Left kidney (tissue), 2 donors: ENCODE results near the gene PDE3A. TPM values are rescaled to one million over a fixed set of nuclear protein-coding genes. Genes with fewer than 3 reads are reported as not detected.
"Not testable (repeated sequence)": the region's sequence is repeated elsewhere in the genome, so short reads cannot be mapped to it uniquely, and the experiment has no call there.

Source experiments
- DNase-seq: peaks from one replicate; pipeline ENCODE4 v3.0.0-alpha.2; 2013
- polyA plus RNA-seq: library from polyadenylated mRNA; unstranded; fragments of 120-200 nt; gene quantifications from one replicate; pipeline ENCODE4 v1.2.1, GENCODE V29; 2013; ENCODE audit not compliant: insufficient read length

PDE3A gene
- polyA plus RNA-seq, 1 donor = 26.8 TPM

DNA sequence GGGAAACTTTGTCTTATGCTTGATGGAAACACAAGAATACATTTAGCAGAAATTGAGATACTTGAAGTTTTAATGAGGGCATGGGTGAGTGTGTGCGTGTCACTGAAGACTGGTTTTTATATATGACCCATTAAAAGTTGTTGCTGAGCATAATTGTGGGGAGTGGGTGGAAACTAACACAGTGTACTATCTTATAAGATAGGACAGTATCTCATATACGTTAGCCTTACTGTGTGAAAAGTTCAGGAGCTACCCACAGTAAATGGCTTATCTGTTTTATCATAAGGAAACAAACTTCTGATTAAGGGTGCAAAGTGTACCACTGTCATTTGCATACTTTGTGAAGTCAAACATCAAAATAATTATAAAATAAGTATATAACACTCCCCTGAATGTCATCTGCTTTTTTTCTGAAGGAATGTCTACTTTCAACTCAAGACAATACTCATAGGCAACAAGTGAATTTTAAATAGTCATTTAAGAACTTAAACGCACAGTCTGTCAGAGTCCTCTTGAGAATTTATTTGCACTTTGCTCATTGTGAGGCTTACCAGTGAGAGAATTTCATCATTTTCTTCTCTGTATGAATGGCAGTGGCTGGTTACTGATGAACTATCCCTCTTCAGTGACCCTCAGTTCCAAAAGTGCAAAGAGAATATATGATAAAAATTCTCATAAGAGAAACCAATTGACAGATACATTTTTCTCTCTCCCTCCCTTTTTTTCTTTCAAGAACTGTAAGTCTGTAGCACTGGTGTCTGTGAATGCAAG lies 4.2 kb downstream of the PDE3A start:
- no peak for DNase-seq

DNA sequence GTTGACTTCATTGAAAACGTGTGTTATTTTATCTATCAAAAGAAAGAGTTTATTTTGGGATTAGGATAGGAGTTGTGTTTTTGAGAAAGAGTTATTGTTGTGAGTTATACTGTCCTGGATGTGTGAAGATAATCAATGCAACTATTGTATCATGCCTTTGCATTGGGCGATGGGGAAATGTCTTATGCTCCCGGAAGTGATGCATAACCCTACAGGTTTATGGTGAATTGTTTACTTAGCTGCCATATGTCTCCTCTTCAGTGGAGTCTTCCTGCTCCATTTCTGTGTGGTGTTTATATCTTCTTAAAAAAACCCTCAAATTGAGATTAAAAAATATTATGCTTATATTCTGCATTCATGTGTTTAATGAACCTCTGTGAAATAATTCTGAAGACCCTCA lies 6.5 kb downstream of the PDE3A start:
- no peak for DNase-seq

DNA sequence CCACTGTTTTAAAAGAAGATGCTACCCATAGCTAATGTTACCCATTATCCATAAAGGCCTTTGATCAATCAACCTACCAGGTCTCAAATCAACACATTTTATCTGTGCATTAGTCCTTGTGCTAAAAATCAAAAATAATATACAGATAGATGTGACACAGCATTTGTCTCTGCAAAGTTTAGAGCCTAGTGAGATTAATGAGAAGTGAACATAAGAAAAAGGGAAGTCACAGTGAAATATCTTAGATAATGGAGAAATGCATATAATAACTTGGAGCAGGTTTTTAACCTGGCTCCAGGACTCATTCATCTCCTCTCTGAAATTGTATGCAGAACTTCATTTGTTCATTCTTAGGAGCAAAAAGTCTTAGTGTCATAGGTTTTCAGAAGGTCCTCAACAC lies 7.2 kb downstream of the PDE3A start:
- DNase-seq = no peak

DNA sequence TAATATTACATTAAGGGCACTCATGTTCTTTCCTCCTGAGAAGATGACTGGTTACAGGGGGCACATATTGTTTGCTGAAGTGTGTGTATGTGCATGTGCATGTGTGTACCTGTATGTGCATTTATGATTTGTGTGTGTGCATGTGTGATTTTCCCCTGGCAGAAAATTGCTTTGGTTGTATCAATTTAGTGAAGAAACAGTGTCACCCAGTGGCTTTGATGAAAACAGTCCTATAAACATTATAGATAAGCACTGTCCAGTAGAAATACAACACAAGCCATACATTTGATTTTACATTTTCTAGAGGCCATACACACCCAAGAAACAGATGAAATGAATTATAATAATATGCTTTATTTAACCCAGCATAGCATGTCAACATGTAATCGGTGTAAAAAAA lies 8.6 kb downstream of the PDE3A start:
- DNase-seq = no peak

DNA sequence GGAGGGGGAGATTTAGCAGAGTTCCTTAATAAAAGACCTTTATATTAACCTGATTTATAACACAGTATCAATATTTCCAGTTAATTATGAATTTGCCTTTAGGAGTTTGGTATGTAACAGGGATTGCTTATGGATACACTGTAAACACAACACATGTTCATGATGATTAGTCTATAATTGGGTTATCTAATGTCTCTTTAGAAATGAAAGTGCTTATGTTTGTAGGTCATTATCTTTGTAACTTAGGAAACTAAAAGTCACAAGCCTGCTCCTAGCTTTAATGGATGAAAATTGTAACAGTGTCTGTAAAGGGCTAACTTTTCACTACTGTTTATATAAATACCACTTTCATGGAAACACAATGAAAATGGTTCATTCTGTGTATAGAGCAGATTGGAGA lies 9.4 kb downstream of the PDE3A start:
- DNase-seq = no peak

DNA sequence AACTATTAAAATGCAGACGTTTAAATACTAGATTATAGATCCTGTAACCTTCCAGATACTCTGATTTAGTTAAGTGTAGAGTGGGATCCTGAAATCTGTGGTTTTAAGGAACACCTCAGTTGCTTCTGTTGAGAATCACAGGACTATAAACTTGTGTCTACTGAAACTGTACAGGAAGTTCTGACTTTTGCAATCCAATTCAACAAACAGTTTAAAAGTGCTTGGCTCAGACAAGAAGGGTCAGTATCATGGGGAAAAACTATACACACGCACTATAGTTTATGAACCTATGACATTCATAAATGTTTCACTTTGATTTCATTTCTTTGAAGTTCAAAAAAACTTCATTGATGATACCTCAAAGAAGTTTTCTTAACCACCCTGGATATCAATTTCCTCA lies 13.8 kb downstream of the PDE3A start:
- no peak for DNase-seq

DNA sequence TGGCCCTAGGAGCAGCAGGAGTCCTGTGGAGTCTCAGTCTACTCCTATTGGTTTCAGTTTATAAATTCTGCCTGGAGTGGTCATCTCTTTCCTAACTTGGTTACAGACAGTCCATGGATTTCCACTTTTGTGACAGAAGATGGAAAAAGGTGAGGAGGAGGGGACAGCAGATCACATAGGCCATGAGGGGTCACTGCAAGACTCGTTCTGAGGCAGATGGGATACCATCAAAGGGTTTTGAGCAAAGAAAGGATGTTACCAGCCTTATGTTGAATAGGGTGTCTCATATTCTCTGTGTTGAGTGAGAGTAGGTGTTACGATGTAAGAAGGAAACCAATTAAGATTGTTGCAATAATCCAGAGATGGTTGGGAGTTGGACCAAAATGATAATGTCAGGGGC lies 15.3 kb downstream of the PDE3A start:
- DNase-seq = no peak

DNA sequence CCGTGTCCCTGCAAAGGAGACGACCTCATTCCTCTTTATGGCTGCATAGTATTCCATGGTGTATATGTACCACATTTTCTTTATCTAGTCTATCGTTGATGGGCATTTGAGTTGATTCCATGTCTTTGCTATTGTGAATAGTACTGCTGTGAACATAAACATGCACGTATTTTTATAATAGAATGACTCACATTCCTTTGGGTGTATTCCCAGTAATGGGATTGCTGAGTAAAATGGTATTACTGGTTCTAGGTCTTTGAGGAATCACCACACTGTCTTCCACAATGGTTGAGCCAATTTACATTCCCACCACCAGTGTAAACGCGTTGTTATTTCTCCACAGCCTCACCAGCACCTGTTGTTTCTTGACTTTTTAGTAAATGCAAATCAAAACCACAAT lies 16.5 kb downstream of the PDE3A start:
- not testable (repeated sequence) for DNase-seq

DNA sequence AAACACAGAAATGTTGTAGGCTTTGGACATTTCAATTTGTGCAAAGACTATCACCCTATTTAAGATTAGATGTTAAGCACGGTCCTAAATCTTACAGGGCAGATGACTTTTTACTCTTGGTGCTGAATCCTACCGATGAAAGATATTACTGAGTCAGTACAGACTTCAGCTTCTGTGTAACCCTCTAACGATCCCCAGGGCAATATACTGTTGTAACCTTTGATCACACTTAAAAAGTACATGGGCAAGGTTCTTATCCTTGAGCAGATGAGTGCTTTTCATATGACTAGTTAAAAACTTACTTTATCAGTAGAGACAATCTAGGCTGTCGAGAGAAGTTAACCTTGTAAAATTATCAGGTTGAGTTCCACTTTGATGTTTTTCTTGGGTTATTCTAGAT lies 22.5 kb downstream of the PDE3A start:
- no peak for DNase-seq

DNA sequence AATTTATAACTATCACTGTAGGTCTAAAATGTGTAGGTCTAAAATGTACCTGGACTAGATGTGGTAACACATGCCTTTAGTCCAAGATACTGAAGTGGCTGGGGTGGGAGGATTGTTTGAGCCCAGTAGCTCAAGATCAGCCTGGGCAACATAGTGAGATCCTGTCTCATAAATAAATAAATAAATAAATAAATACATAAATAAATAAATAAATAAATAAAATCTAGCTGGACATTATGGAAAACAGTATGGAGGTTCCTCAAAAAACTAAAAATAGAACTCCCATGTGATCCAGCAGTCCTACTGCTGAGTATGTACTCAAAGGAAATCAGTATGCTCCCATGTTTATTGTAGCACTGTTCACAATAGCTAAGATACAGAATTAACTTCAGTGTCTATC lies 24.0 kb downstream of the PDE3A start:
- no peak for DNase-seq

DNA sequence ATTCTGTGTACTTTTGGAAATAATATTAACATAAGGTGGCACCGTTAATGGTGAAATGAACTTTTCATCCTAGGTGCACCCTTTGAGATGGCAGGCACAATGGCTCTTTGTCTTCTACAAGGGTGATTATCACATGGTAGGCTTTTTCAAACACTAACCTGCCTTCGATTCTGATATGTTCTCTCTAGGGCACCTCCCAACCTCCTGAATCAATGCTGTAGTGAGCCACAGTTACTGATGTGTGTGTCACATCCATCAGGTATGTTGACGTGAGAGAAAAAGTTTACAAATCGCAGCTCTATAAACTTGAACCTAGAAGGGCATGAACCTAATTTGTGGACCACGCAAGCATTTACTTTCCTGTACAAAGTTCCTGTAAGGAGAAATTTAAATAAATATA lies 25.4 kb downstream of the PDE3A start:
- no peak for DNase-seq

DNA sequence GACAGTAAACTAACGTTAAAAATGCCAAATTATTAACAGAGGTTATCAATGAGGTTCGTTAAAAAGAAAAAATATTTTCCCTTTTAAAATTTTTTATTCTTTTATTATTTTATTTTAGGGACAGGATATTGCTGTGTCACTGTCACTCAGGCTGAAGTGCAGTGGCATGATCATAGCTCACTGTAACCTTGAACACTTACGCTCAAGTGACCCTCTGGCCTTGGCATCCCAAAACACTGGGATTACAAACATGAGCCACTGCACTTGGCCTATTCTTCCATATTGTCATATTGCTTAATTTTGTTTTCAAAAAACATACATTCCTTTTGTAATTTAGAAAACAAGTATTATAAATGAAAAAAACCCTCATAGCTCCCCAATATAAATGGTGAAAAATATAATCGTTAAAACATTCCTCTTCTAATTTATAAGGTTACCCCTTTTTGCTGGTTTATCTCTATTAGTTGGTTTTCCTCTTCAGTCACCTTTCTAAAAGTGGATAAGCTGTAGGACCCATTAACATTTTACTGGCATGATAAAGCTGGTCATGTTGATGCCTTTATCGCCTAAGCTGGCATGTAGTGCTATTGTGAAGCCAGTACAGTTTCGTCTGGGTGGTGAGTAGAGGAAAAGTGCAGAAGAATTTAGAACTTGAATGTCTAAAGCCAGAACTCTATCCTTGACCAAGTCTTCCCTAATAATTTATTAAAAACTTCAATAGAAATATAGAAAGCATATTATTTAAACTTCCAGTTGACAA lies 27.6 kb downstream of the PDE3A start:
- no peak for DNase-seq

DNA sequence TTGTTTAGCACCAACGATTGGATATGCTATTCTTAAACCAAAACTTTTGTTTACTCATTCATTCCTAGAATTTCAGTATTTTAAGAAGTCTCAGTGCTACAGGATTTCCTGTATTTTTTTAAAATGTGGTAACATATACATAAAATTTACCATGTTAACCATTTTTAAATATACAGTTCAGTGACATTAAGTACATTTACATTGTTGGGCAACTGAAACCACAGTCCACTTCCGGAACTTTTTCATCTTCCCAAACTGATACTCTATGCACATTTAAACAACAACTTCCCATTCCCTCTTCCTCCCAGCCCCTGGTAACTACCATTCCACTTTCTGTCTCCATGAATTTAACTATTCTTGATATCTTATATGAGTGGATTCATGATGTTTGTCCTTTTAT lies 30.3 kb downstream of the PDE3A start:
- no peak for DNase-seq

DNA sequence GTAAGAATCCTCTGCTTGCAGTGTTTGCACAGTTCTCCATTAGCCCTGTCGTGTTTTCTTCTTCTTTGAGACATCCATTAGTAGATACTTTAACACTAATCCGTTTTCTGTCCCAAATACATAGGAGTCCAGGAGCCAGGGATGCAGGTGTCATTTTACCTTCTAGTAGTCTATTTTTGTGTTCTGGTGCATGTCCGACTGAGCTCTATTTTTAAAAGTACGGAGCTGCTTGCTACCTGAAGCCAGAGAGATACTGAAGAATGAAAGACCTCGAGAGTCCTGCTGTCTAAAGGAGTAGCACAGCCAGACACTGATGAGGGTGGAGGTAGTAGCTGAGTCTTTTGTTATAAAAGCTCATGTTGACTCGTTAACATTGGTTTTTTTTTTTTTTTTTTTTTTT lies 31.7 kb downstream of the PDE3A start:
- no peak for DNase-seq

DNA sequence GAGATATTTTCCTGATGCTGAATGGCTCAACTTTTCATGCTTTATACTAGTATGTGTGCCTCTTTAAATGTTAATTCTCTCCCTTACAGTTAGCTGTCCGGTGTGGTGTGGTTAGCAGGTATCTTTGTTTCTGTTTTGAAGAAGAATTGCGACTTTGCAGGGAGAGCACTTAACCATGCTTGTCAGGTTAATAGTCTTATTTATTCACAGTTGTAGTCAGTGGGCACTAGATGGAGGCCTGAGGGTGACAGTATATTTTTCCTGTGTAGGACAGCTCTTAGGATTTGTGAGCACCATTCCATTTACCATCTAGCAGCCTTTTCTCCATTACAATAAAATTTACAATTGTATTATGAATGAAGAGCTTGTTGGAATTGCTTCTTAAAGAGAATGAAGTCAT lies 34.9 kb downstream of the PDE3A start:
- no peak for DNase-seq

DNA sequence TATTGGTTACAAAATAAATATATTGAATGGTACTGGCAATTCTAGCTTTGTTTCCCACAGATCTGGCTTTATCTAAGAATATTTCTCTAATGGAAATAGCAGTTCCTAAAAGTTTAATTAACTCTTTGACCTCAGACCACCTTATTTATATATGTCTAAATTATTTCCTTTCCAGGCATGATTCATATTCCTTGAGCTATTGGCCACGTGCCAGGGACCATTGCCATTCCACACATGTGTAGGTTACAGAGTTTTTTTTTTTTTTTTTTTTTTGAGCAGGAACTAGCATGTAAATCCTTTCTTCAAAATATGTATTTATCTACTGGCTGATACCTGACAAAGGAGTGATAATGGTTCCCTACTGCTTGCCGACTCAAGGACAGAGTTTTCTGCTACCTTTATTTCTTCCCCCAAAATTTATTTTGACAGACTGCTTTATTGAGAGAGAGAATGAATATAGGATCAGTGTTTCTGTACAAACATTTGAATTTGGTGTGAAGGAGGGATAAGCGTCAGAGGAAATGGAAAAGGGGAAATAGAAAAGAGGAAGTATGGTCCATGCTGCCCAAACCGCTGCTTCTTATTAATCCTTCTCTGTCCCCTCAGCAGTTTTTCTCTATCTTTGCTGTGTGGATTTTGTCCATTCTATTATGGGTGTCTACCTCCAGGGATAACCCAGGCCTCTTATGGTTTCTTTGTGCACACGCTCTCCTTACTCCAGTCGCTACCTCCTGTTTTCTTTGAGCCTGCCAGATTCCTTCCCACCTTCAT lies 36.4 kb downstream of the PDE3A start:
- DNase-seq = no peak

DNA sequence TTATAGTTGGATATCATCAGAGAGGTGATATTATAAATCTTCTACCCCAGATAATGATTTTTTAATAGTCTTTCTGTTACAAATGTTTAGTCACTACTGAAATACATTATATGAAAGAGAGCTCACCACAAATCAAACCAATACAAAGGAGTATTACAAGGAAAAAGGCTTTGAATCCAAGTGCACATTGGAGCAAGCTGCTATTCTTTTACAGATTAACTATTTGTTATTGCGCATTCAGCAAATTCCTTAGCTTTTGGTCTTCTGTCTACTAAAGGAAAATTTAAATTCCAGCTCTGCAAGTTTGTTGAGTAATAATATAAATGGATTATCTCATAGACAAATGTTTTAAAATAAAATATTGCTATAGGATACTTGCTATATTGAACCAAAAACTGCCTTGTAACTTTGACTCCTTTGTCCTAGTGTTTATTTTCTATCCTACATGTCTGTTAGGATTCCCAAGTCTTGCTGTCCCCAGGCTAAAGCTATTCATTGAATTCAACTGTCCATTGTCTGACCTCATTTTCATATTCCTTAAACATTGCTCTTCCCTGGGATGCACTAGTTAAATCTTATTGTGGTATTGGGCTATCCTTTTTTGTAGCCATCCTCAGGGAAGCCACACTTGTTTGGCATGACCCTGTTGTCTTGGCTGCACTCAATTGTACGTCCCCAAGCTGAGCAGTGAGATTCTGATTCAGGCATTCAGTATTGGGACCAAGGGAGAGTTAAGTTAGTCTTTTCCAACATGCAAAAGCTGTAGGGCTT lies 41.5 kb downstream of the PDE3A start:
- DNase-seq = no peak

DNA sequence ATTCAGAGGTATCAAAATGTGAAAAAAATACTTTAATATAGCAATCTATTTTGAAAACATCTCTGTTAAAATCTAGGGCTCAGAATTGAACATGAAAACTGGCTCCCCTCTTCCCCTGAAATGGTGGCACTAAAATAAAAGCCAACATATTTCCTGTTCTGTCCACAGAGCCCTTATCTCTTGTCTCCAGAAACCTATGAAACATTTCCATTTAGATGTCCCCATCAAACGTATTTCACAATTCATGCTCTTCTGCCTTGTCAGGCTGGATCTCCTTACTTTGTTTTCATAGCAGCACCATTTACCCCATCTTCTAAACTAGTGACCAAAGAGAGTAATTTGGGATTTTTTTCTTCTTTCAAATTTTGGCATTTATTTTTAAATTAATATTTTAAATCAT lies 42.4 kb downstream of the PDE3A start:
- no peak for DNase-seq

DNA sequence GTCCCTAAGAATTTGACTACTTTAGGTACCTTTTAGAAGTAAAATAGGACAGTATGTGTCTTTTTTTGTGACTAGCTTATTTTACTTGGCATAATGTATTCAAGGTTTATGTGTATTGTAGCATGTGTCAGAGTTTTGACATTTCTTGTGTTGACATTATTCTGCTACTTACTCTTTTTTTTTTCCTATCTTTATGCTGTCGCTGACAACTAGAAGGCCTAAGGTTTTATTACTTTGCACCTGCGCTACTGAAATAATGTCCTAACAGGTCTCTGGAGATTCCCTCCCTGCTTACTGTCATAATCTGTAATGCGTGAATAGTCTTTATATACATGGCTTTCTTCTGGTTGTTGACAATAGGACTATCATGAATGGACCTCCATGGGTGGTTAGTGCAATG lies 43.0 kb downstream of the PDE3A start:
- DNase-seq = no peak

DNA sequence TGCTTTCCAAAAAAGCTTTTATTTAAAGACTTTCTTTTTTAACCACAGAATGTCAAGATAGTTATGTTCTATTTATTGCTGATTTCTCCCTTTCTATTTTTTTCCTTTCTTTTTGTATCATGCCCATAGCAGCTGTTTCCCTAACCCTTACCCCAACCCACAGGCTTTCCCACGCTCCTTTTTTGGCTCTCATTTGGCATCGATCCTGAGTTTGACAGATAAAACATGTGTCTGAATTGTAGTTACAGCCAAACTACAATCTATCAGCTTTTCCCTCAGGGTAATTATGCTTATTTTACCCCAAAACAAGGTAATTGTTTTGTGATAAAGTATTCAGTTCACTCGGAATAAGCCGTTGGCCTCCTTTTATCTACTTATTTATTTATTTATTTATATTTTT lies 46.7 kb downstream of the PDE3A start:
- DNase-seq = no peak

DNA sequence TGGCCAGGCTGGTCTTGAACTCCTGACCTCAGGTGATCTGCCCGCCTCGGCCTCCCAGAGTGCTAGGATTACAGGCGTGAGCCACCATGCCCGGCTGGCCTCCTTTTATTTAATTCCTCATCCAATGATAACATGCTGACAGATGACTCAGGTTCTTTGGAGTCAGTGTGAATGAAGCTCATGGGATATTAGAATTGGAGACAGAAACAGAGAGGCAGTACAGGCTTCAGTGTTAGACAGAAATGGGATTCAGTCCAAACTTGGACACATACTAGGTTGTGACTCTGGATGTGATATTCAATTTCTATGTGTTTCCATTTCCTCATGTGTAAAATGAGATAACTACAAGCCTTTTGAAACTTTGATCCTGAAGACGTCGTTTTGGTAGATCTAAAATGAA lies 47.3 kb downstream of the PDE3A start:
- no peak for DNase-seq

DNA sequence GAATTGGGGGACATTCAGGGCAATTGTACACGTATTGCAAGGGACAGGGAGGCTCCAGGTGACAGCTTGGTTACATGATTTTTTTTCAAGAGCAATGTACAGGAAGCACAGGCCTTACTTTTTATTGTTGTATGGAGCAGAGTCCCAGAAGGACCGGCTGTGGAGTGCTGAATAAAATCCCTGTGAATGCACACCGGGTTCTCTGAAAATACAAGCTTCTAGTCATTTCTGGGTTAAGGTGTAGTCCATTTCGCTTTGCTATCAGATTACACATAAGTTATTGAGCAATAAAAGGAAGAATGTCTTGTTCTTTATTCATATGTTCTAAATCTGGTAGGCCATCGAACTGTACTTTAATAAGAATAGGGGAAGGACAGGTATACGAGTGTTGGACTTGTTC lies 52.2 kb downstream of the PDE3A start:
- DNase-seq = no peak
